GM23338 (cell line): ENCODE measurements around the gene RNF130. TPM values are rescaled to one million over a fixed set of nuclear protein-coding genes. Genes with fewer than 3 reads are reported as not detected.

Source experiments
- ATAC-seq: fragments of 200-7000 bp; cut with Tn5 transposase; 3 replicates; pipeline ENCODE4 v1.9.1; 2020
- DNase-seq: peaks from one replicate; pipeline ENCODE4 v3.0.0-alpha.2; 2015; ENCODE audit warnings: low spot score
- H2AFZ ChIP-seq: fragments of 200-600 bp; sonication (generic); 2 replicates; pipeline ENCODE4 v1.8.0; 2016; ENCODE audit warnings: antibody characterized with exemption, mild to moderate bottlenecking, moderate library complexity
- H3F3A ChIP-seq: fragments of 200-600 bp; sonication (generic); replicated peaks from 2 replicates; pipeline ENCODE4 v1.8.0; 2017; ENCODE audit warnings: antibody characterized with exemption, mixed run types, low read depth
- H3K27ac ChIP-seq: fragments of 200-600 bp; sonication (generic); 2 replicates; pipeline ENCODE4 v1.6.1; 2016; ENCODE audit warnings: low read depth
- H3K27me3 ChIP-seq: fragments of 200-600 bp; sonication (generic); 2 replicates; pipeline ENCODE4 v1.8.0; 2016; ENCODE audit warnings: mild to moderate bottlenecking, mixed run types, moderate library complexity; ENCODE audit not compliant: insufficient read depth
- H3K36me3 ChIP-seq: fragments of 200-600 bp; sonication (generic); 2 replicates; pipeline ENCODE4 v1.8.0; 2016; ENCODE audit warnings: mild to moderate bottlenecking; ENCODE audit not compliant: insufficient read depth
- H3K4me1 ChIP-seq: fragments of 200-600 bp; sonication (generic); 2 replicates; pipeline ENCODE4 v1.8.0; 2016; ENCODE audit warnings: mild to moderate bottlenecking, moderate library complexity; ENCODE audit not compliant: insufficient read depth
- H3K4me2 ChIP-seq: fragments of 200-600 bp; sonication (generic); 2 replicates; pipeline ENCODE4 v1.7.1; 2017; ENCODE audit warnings: mixed run types
- H3K4me3 ChIP-seq: fragments of 200-600 bp; sonication (generic); 2 replicates; pipeline ENCODE4 v1.6.1; 2016; ENCODE audit warnings: mixed run types
- H3K79me2 ChIP-seq: fragments of 200-600 bp; sonication (generic); replicated peaks from 2 replicates; pipeline ENCODE4 v1.8.0; 2017; ENCODE audit warnings: mild to moderate bottlenecking; ENCODE audit not compliant: insufficient read depth
- H3K9me2 ChIP-seq: fragments of 200-600 bp; sonication (generic); 2 replicates; pipeline ENCODE4 v1.8.0; 2017; ENCODE audit not compliant: insufficient read depth
- H4K20me1 ChIP-seq: fragments of 200-600 bp; sonication (generic); replicated peaks from 2 replicates; pipeline ENCODE4 v1.8.0; 2017; ENCODE audit warnings: mild to moderate bottlenecking; ENCODE audit not compliant: insufficient read depth
- H3K27ac Mint-ChIP-seq: 2 replicates; pipeline ENCODE4 v1.8.0; 2020; ENCODE audit warnings: inconsistent platforms, mild to moderate bottlenecking, moderate library complexity, mixed read lengths
- H3K27me3 Mint-ChIP-seq: 3 replicates; pipeline ENCODE4 v1.8.0; 2022; ENCODE audit warnings: low read depth, mild to moderate bottlenecking, moderate library complexity, mixed read lengths, inconsistent platforms; ENCODE audit not compliant: insufficient read depth, poor library complexity
- H3K36me3 Mint-ChIP-seq: 3 replicates; pipeline ENCODE4 v1.8.0; 2021; ENCODE audit warnings: low read depth, mild to moderate bottlenecking, inconsistent platforms, moderate library complexity, mixed read lengths
- H3K4me1 Mint-ChIP-seq: 3 replicates; pipeline ENCODE4 v1.8.0; 2020; ENCODE audit warnings: mild to moderate bottlenecking, inconsistent platforms, mixed read lengths
- H3K4me3 Mint-ChIP-seq: 3 replicates; pipeline ENCODE4 v1.8.0; 2021; ENCODE audit warnings: moderate library complexity, mild to moderate bottlenecking, inconsistent platforms, mixed read lengths
- H3K9me3 Mint-ChIP-seq: 3 replicates; pipeline ENCODE4 v1.8.0; 2020; ENCODE audit warnings: moderate library complexity, mild to moderate bottlenecking, inconsistent platforms, mixed read lengths
- CREB1 ChIP-seq: fragments of 250-450 bp; sonication (Bioruptor Pico); IDR thresholded peaks from 2 replicates; pipeline ENCODE4 v1.5.0; 2020; ENCODE audit warnings: low read depth, mild to moderate bottlenecking, moderate library complexity
- CTCF ChIP-seq, 2 experiments: fragments of 200-600 bp in 1 of 2; sonication (generic) in 1 of 2; conservative IDR thresholded peaks; 2 replicates each; pipeline versions ENCODE4 v1.5.1 to v1.6.1; 2016 to 2017; ENCODE audit warnings: antibody characterized with exemption in 2 of 2, low read depth in 2 of 2, mild to moderate bottlenecking in 2 of 2, moderate library complexity in 1 of 2
- ETS1 ChIP-seq: IDR thresholded peaks from 2 replicates; pipeline ENCODE4 v1.6.1; 2016; ENCODE audit warnings: antibody characterized with exemption
- EZH2 ChIP-seq: fragments of 200-600 bp; sonication (generic); IDR thresholded peaks from one replicate; pipeline ENCODE4 v1.8.0; 2017; ENCODE audit warnings: antibody characterized with exemption, mild to moderate bottlenecking, low read depth; ENCODE audit not compliant: unreplicated experiment
- EZH2phosphoT487 ChIP-seq: fragments of 200-600 bp; sonication (generic); IDR thresholded peaks from one replicate; pipeline ENCODE4 v1.8.1; 2018; ENCODE audit warnings: antibody characterized with exemption; ENCODE audit not compliant: unreplicated experiment
- JUNB ChIP-seq: IDR thresholded peaks from one replicate; pipeline ENCODE4 v1.6.1; 2016; ENCODE audit warnings: antibody characterized with exemption; ENCODE audit not compliant: unreplicated experiment
- NANOG ChIP-seq: IDR thresholded peaks from 2 replicates; pipeline ENCODE4 v1.6.1; 2016; ENCODE audit warnings: antibody characterized with exemption, borderline replicate concordance
- POLR2AphosphoS5 ChIP-seq: IDR thresholded peaks from 2 replicates; pipeline ENCODE4 v1.6.1; 2016; ENCODE audit warnings: antibody characterized with exemption, low read depth
- REST ChIP-seq: IDR thresholded peaks from one replicate; pipeline ENCODE4 v1.6.1; 2018; ENCODE audit warnings: antibody characterized with exemption; ENCODE audit not compliant: unreplicated experiment
- STAT1 ChIP-seq: IDR thresholded peaks from one replicate; pipeline ENCODE4 v1.6.1; 2016; ENCODE audit warnings: antibody characterized with exemption; ENCODE audit not compliant: unreplicated experiment
- ZNF114 ChIP-seq: fragments of 250-450 bp; sonication (Bioruptor Pico); IDR thresholded peaks from 2 replicates; pipeline ENCODE4 v1.5.0; 2020; ENCODE audit warnings: mild to moderate bottlenecking, moderate library complexity
- ZNF331 ChIP-seq: fragments of 250-450 bp; sonication (Bioruptor Pico); IDR thresholded peaks from 2 replicates; pipeline ENCODE4 v1.5.0; 2020; ENCODE audit warnings: low read depth, mild to moderate bottlenecking, moderate library complexity
- polyA plus RNA-seq: library from polyadenylated mRNA; unstranded; fragments of >200 nt; fragmentation: Nextera tagmentation; extraction: Ambion mirVana; gene quantifications from 2 replicates; pipeline ENCODE4 v1.2.1, GENCODE V29; 2016
- total RNA-seq: library from RNA; depleted of rRNA; stranded (reverse); fragments of >200 nt; shearing (Covaris generic); gene quantifications from 2 replicates; pipeline ENCODE4 v1.2.3, GENCODE V29; 2014

The RNF130 gene
- total and polyA plus RNA-seq, 2 experiments from 2014 or later: 60.1 to 97.3 TPM

GRCh38 chr5:179969110-179969509 is 102.4 kb downstream of the RNF130 start:
- no peak for DNase-seq
- no peak overlapping the region for H3K4me2 ChIP-seq
- no peak overlapping the region for H3K4me3 ChIP-seq
- no peaks in the 10 kb centered on the region for H3F3A ChIP-seq
- H2AFZ ChIP-seq: no peak overlapping the region
- H4K20me1 ChIP-seq: no peaks in the 10 kb centered on the region
- H3K9me3 Mint-ChIP-seq: no peaks in the 10 kb centered on the region
- TF ChIP-seq JUNB: no peak
- TF ChIP-seq POLR2AphosphoS5: no peak
- TF ChIP-seq CREB1 (CRISPR knock-in tag): no peak
- TF ChIP-seq STAT1: no peak
- H3K27ac ChIP-seq: no peak overlapping the region
- H3K4me1 ChIP-seq: no peaks in the 10 kb centered on the region
- no peaks in the 10 kb centered on the region for H3K79me2 ChIP-seq
- H3K4me1 Mint-ChIP-seq: peaks cover 11% of the 10 kb centered on the region; the same call in 2 of the 3 replicates
- H3K27ac Mint-ChIP-seq: no peak overlapping the region
- ATAC-seq: no peak
- H3K4me3 Mint-ChIP-seq: no peak overlapping the region
- H3K27me3 Mint-ChIP-seq: peaks cover 3% of the 10 kb centered on the region
- H3K27me3 ChIP-seq: no peaks in the 10 kb centered on the region
- peaks cover 36% of the 10 kb centered on the region for H3K36me3 Mint-ChIP-seq
- H3K9me2 ChIP-seq: no peaks in the 10 kb centered on the region
- no peaks in the 10 kb centered on the region; the same call in 1 of the 2 replicates for H3K36me3 ChIP-seq

GRCh38 chr5:179967489-179967888 is 104.1 kb downstream of the RNF130 start:
- Mint-ChIP-seq H3K36me3 (peaks cover 47% of the 10 kb centered on the region), H3K27me3 (peaks cover 5% of the 10 kb centered on the region), H3K4me1 (peaks cover 4% of the 10 kb centered on the region; the same call in 2 of the 3 replicates), H3K9me3 (no peaks in the 10 kb centered on the region), H3K27ac (peak overlapping the region; percentile 49; the same call in 1 of the 2 replicates), H3K4me3 (no peak overlapping the region)
- no peaks in the 10 kb centered on the region; the same call in 1 of the 2 replicates for H3K36me3 ChIP-seq
- no peaks in the 10 kb centered on the region for H3F3A ChIP-seq
- H3K4me1 ChIP-seq: no peaks in the 10 kb centered on the region
- H4K20me1 ChIP-seq: no peaks in the 10 kb centered on the region
- H3K9me2 ChIP-seq: 0 out of 2 replicates have a peak, but pooled peaks cover 3% of the 10 kb centered on the region
- no peak for DNase-seq
- no peak overlapping the region for H3K27ac ChIP-seq
- H3K4me2 ChIP-seq: no peak overlapping the region
- ATAC-seq: peak; percentile 26; the same call in 1 of the 3 replicates
- no peaks in the 10 kb centered on the region for H3K27me3 ChIP-seq
- no peak overlapping the region for H3K4me3 ChIP-seq
- no peaks in the 10 kb centered on the region for H3K79me2 ChIP-seq
- no peak overlapping the region for H2AFZ ChIP-seq
- no peak for TF ChIP-seq REST
- no peak for TF ChIP-seq ZNF331 (CRISPR knock-in tag)
- no peak for TF ChIP-seq EZH2phosphoT487
- no peak for TF ChIP-seq CREB1 (CRISPR knock-in tag)
- no peak for TF ChIP-seq NANOG
- no peak for TF ChIP-seq ETS1
- TF ChIP-seq STAT1: no peak
- TF ChIP-seq ZNF114 (CRISPR knock-in tag): no peak
- no peak for TF ChIP-seq JUNB
- TF ChIP-seq CTCF (conservative IDR thresholded peaks at IDR 0.05; ENCODE audit: low read depth in 2 of 2): no peak
- no peak for TF ChIP-seq POLR2AphosphoS5
- no peak for TF ChIP-seq EZH2
